Keratinocyte (primary cell): Measurements from ENCODE around the gene SEC31A. TPM values are rescaled to one million over a fixed set of nuclear protein-coding genes. Genes with fewer than 3 reads are reported as not detected.

ENCODE experiments used
- DNase-seq: peaks from one replicate; pipeline ENCODE4 v3.0.0-alpha.2; 2011; ENCODE audit warnings: low read depth, missing footprints, low spot score
- FAIRE-seq: peaks from 2 replicates; lab custom pipeline; 2011; peaks lifted over from hg19 to GRCh38; lab: Jason Lieb, UNC
- H2AFZ ChIP-seq: 2 replicates; pipeline ENCODE4 v1.6.0; 2012; ENCODE audit warnings: low read length, control low read depth, inconsistent platforms; ENCODE audit not compliant: control insufficient read depth
- H3K27ac ChIP-seq: 2 replicates; pipeline ENCODE4 v1.5.1; 2011; ENCODE audit warnings: low read length; ENCODE audit not compliant: control insufficient read depth, insufficient read depth
- H3K27me3 ChIP-seq: 3 replicates; pipeline ENCODE4 v1.6.0; 2011; ENCODE audit warnings: low read length; ENCODE audit not compliant: control insufficient read depth, insufficient read depth; ENCODE audit errors: extremely low read depth
- H3K36me3 ChIP-seq, 2 experiments: 2 replicates in 1 of 2; 3 replicates in 1 of 2; pipeline ENCODE4 v1.5.1; 2011; ENCODE audit warnings: low read length in 2 of 2, mild to moderate bottlenecking in 1 of 2; ENCODE audit not compliant: control insufficient read depth in 2 of 2, insufficient read depth in 2 of 2; ENCODE audit errors: extremely low read depth in 1 of 2
- H3K4me1 ChIP-seq: 3 replicates; pipeline ENCODE4 v1.5.1; 2011; ENCODE audit warnings: low read length; ENCODE audit not compliant: control insufficient read depth, insufficient read depth; ENCODE audit errors: extremely low read depth
- H3K4me2 ChIP-seq: 3 replicates; pipeline ENCODE4 v1.6.0; 2011; ENCODE audit warnings: low read depth, low read length; ENCODE audit not compliant: control insufficient read depth, insufficient read depth; ENCODE audit errors: extremely low read depth
- H3K4me3 ChIP-seq, 3 experiments: fragments of 200-600 bp in 1 of 3; sonication (generic) in 1 of 3; 2 replicates in 2 of 3; 3 replicates in 1 of 3; pipeline ENCODE4 v1.5.1; 2011 to 2016; ENCODE audit warnings: low read length in 3 of 3, mild to moderate bottlenecking in 3 of 3, control low read depth in 2 of 3, inconsistent platforms in 1 of 3, low read depth in 1 of 3, mixed read lengths in 1 of 3, mixed run types in 1 of 3, moderate library complexity in 1 of 3; ENCODE audit not compliant: control insufficient read depth in 2 of 3, insufficient read depth in 2 of 3; ENCODE audit errors: extremely low read depth in 1 of 3
- H3K79me2 ChIP-seq: 2 replicates; pipeline ENCODE4 v1.6.0; 2012; ENCODE audit warnings: low read length; ENCODE audit not compliant: control insufficient read depth, insufficient read depth
- H3K9ac ChIP-seq: 3 replicates; pipeline ENCODE4 v1.6.0; 2011; ENCODE audit warnings: low read length; ENCODE audit not compliant: control insufficient read depth, insufficient read depth; ENCODE audit errors: extremely low read depth
- H3K9me1 ChIP-seq: 3 replicates; pipeline ENCODE4 v1.6.0; 2011; ENCODE audit warnings: low read length; ENCODE audit not compliant: control insufficient read depth, insufficient read depth; ENCODE audit errors: extremely low read depth
- H3K9me3 ChIP-seq: 2 replicates; pipeline ENCODE4 v1.5.1; 2012; ENCODE audit warnings: low read depth, low read length; ENCODE audit not compliant: control insufficient read depth
- H4K20me1 ChIP-seq: 3 replicates; pipeline ENCODE4 v1.6.0; 2011; ENCODE audit warnings: low read length; ENCODE audit not compliant: control insufficient read depth, insufficient read depth; ENCODE audit errors: extremely low read depth
- CTCF ChIP-seq, 3 experiments: IDR thresholded peaks in 1 of 3; conservative IDR thresholded peaks in 1 of 3; optimal IDR thresholded peaks in 1 of 3; 2 replicates in 2 of 3; 3 replicates in 1 of 3; pipeline versions ENCODE3 to v1.5.1; 2011; ENCODE audit warnings: low read length in 3 of 3, mild to moderate bottlenecking in 3 of 3, moderate library complexity in 2 of 3, control low read depth in 1 of 3, inconsistent platforms in 1 of 3; ENCODE audit not compliant: insufficient read depth in 2 of 3; ENCODE audit errors: extremely low read depth in 1 of 3
- EZH2 ChIP-seq: IDR thresholded peaks from one replicate; pipeline ENCODE4 v1.6.1; 2012; ENCODE audit warnings: inconsistent platforms, mild to moderate bottlenecking, low read length, moderate library complexity
- dilution Hi-C: fragments of 300-500 bp; cut with MboI; formaldehyde crosslinking; loops from one replicate; pipeline ENCODE4 v1.7.0; 2020; ENCODE audit warnings: low sequenced_read_pairs; ENCODE audit not compliant: extremely low pct_ligation_motif_present
- polyA plus RNA-seq, 5 experiments: library from polyadenylated mRNA; depleted of rRNA in 3 of 5; stranded (reverse) in 3 of 5; stranded (forward) in 1 of 5; unstranded in 1 of 5; fragments of >200 nt; gene quantifications; 1 replicate in 1 of 5; 2 replicates in 3 of 5; 3 replicates in 1 of 5; pipeline versions ENCODE4 v1.2.1 to v1.2.3, GENCODE V29; 2011 to 2012; ENCODE audit warnings: missing spikeins in 2 of 5, low read depth in 1 of 5, low replicate concordance in 1 of 5

Gene SEC31A
- polyA plus RNA-seq, 1 donor (not counting 4 experiments of a cell fraction or from before 2014, with no cell fraction given), result 192 TPM

GRCh38 chr4:82939414-82939813 is 48.5 kb upstream of the SEC31A start:
- H4K20me1 ChIP-seq, result no peaks in the 10 kb centered on the region
- no peaks in the 10 kb centered on the region for H3K79me2 ChIP-seq
- TF ChIP-seq CTCF (optimal IDR thresholded peaks at IDR 0.05 in 1 of 3, IDR thresholded peaks at IDR 0.05 in 1 of 3, conservative IDR thresholded peaks at IDR 0.05 in 1 of 3; ENCODE audit: extremely low read depth in 1 of 3, insufficient read depth in 2 of 3, low read length in 3 of 3) (no peak), EZH2 (no peak)
- H3K27ac ChIP-seq, result no peak overlapping the region
- H3K9ac ChIP-seq, result no peak overlapping the region
- FAIRE-seq (no peak), DNase-seq (no peak)
- H3K27me3 ChIP-seq, result no peaks in the 10 kb centered on the region
- dilution Hi-C loops, result no loop called here
- H3K4me1 ChIP-seq, result no peaks in the 10 kb centered on the region
- H3K36me3 ChIP-seq, result peaks cover 3 to 4% of the 10 kb centered on the region in 2 experiments
- H3K9me3 ChIP-seq, result no peaks in the 10 kb centered on the region
- H3K4me2 ChIP-seq, result no peak overlapping the region
- H3K9me1 ChIP-seq, result no peaks in the 10 kb centered on the region
- no peak overlapping the region for H3K4me3 ChIP-seq
- H2AFZ ChIP-seq, result no peak overlapping the region

- TF ChIP-seq CTCF (optimal IDR thresholded peaks at IDR 0.05 in 1 of 3, IDR thresholded peaks at IDR 0.05 in 1 of 3, conservative IDR thresholded peaks at IDR 0.05 in 1 of 3; ENCODE audit: extremely low read depth in 1 of 3, insufficient read depth in 2 of 3, low read length in 3 of 3) (no peak), EZH2 (no peak)
- H3K4me1 ChIP-seq, result no peaks in the 10 kb centered on the region
- no peaks in the 10 kb centered on the region for H3K9me1 ChIP-seq
- no peak overlapping the region for H3K4me2 ChIP-seq
- DNase-seq (no peak), FAIRE-seq (no peak)
- H3K9me3 ChIP-seq, result no peaks in the 10 kb centered on the region
- dilution Hi-C loops, result no loop called here
- no peak overlapping the region for H2AFZ ChIP-seq
- H3K4me3 ChIP-seq, result no peak overlapping the region
- peaks cover 2 to 5% of the 10 kb centered on the region in 2 experiments for H3K36me3 ChIP-seq
- no peak overlapping the region for H3K27ac ChIP-seq
- H3K9ac ChIP-seq, result no peak overlapping the region
- no peaks in the 10 kb centered on the region for H3K27me3 ChIP-seq
- no peaks in the 10 kb centered on the region for H4K20me1 ChIP-seq
- H3K79me2 ChIP-seq, result no peaks in the 10 kb centered on the region
These were observed 43.5 kb upstream of the SEC31A start for GRCh38 chr4:82934441-82934840.
